Fibroblast of lung (primary cell): ENCODE measurements around the gene GHR. TPM values are rescaled to one million over a fixed set of nuclear protein-coding genes. Genes with fewer than 3 reads are reported as not detected.

Experiments
- DNase-seq, 2 donors: peaks; one replicate each; pipeline versions ENCODE4 v3.0.0 to v3.0.0-alpha.2; 2010; ENCODE audit warnings: low read depth in 2 of 2
- H2AFZ ChIP-seq: 2 replicates; pipeline ENCODE4 v1.5.1; 2012; ENCODE audit warnings: low read length, control low read depth, inconsistent platforms
- H3K27ac ChIP-seq: 2 replicates; pipeline ENCODE4 v1.5.1; 2011; ENCODE audit warnings: low read length, control low read depth; ENCODE audit not compliant: insufficient read depth
- H3K27me3 ChIP-seq: 2 replicates; pipeline ENCODE4 v1.5.1; 2011; ENCODE audit warnings: mild to moderate bottlenecking, low read length; ENCODE audit not compliant: control insufficient read depth, insufficient read depth
- H3K36me3 ChIP-seq: 2 replicates; pipeline ENCODE4 v1.5.1; 2011; ENCODE audit warnings: low read length; ENCODE audit not compliant: control insufficient read depth, insufficient read depth
- H3K4me1 ChIP-seq: 2 replicates; pipeline ENCODE4 v1.5.1; 2011; ENCODE audit warnings: low read length; ENCODE audit not compliant: control insufficient read depth, insufficient read depth; ENCODE audit errors: extremely low read depth
- H3K4me2 ChIP-seq: 2 replicates; pipeline ENCODE4 v1.5.1; 2011; ENCODE audit warnings: low read length, control low read depth; ENCODE audit not compliant: insufficient read depth; ENCODE audit errors: extremely low read depth
- H3K4me3 ChIP-seq, 4 experiments: fragments of 200-600 bp in 1 of 4; sonication (generic) in 1 of 4; replicated peaks in 1 of 4; 2 replicates each; pipeline ENCODE4 v1.5.1; 2011 to 2016; ENCODE audit warnings: low read length in 4 of 4, low read depth in 3 of 4, mild to moderate bottlenecking in 3 of 4, control low read depth in 2 of 4, inconsistent platforms in 1 of 4, mixed read lengths in 1 of 4; ENCODE audit not compliant: insufficient read depth in 1 of 4; ENCODE audit errors: control extremely low read depth in 1 of 4
- H3K79me2 ChIP-seq: 2 replicates; pipeline ENCODE4 v1.5.1; 2012; ENCODE audit warnings: mild to moderate bottlenecking, low read length, inconsistent platforms; ENCODE audit not compliant: control insufficient read depth, insufficient read depth
- H3K9ac ChIP-seq: 2 replicates; pipeline ENCODE4 v1.5.1; 2011; ENCODE audit warnings: mild to moderate bottlenecking, low read length, control low read depth; ENCODE audit not compliant: insufficient read depth
- H3K9me3 ChIP-seq: 2 replicates; pipeline ENCODE4 v1.5.1; 2012; ENCODE audit warnings: low read depth, low read length; ENCODE audit not compliant: control insufficient read depth, insufficient read depth
- H4K20me1 ChIP-seq: 2 replicates; pipeline ENCODE4 v1.5.1; 2011; ENCODE audit warnings: low read length; ENCODE audit not compliant: control insufficient read depth, insufficient read depth; ENCODE audit errors: extremely low read depth
- CTCF ChIP-seq, 2 donors: IDR thresholded peaks in 1 of 2; conservative IDR thresholded peaks in 1 of 2; 1 replicate in 1 of 2; 2 replicates in 1 of 2; pipeline ENCODE4 v1.5.1; 2011 to 2012; ENCODE audit warnings: low read length in 2 of 2, control low read depth in 1 of 2, inconsistent platforms in 1 of 2, low read depth in 1 of 2, mild to moderate bottlenecking in 1 of 2
- EZH2 ChIP-seq: IDR thresholded peaks from 2 replicates; pipeline ENCODE4 v1.5.1; 2012; ENCODE audit warnings: low read length, control low read depth, mild to moderate bottlenecking; ENCODE audit errors: missing control alignments
- polyA plus RNA-seq, 2 donors: library from polyadenylated mRNA; depleted of rRNA in 1 of 2; stranded (reverse) in 1 of 2; unstranded in 1 of 2; fragments of >200 nt; gene quantifications; 2 replicates each; pipeline ENCODE4 v1.2.1, GENCODE V29; 2011 to 2012; ENCODE audit warnings: missing spikeins in 1 of 2
- total RNA-seq: library from RNA; depleted of rRNA; stranded (reverse); fragments of >200 nt; gene quantifications from 2 replicates; pipeline ENCODE4 v1.2.1, GENCODE V29; 2014

The GHR gene
- total and polyA plus RNA-seq, 2 donors (not counting 1 experiment from before 2014, with no cell fraction given) = 2.3 to 2.4 TPM

DNA sequence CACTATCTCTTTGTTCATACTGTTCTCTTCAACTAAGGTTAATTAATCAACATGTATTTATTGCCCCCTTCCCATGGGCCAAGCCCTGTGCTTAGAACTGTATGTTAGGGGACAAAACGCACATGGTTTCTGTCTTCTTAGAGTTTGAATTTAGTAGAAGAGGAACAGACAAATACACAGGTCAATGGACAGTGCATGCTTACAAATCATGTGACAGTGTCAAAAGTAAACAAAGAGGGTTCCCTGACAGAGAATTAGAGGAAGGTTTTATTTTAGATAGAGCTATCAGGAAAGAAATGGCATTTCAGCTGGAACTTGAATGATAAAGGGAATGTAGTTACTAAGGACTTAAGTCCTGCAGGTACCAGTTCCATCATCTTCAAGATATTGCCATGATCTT, 188.2 kb downstream of the GHR start:
- Histone ChIP-seq H3K9ac (no peak overlapping the region), H3K27me3 (no peaks in the 10 kb centered on the region), H4K20me1 (no peaks in the 10 kb centered on the region), H3K4me2 (no peak overlapping the region), H3K79me2 (no peaks in the 10 kb centered on the region), H3K27ac (no peak overlapping the region), H3K4me3 (no peak overlapping the region), H3K9me3 (no peaks in the 10 kb centered on the region), H2AFZ (no peak overlapping the region), H3K36me3 (no peaks in the 10 kb centered on the region), H3K4me1 (peaks cover 7% of the 10 kb centered on the region)
- TF ChIP-seq EZH2 = no peak
- TF ChIP-seq CTCF (conservative IDR thresholded peaks at IDR 0.05 in 1 of 2, IDR thresholded peaks at IDR 0.05 in 1 of 2; ENCODE audit: low read depth in 1 of 2, low read length in 2 of 2) = no peak
- DNase-seq = no peak

GRCh38 chr5:42612750-42613366, 189.6 kb downstream of the GHR start:
- no peaks in the 10 kb centered on the region for H3K36me3 ChIP-seq
- peak overlapping the region; percentile 74 for H3K4me2 ChIP-seq
- no peaks in the 10 kb centered on the region for H3K9me3 ChIP-seq
- H3K79me2 ChIP-seq = no peaks in the 10 kb centered on the region
- H3K4me1 ChIP-seq = peaks cover 7% of the 10 kb centered on the region
- no peaks in the 10 kb centered on the region for H4K20me1 ChIP-seq
- no peak for TF ChIP-seq CTCF (conservative IDR thresholded peaks at IDR 0.05 in 1 of 2, IDR thresholded peaks at IDR 0.05 in 1 of 2; ENCODE audit: low read depth in 1 of 2, low read length in 2 of 2)
- TF ChIP-seq EZH2 = no peak
- no peak overlapping the region for H3K9ac ChIP-seq
- H3K27me3 ChIP-seq = no peaks in the 10 kb centered on the region
- peak; percentile 72 to 91 for DNase-seq
- H3K27ac ChIP-seq = no peak overlapping the region
- no peak overlapping the region for H2AFZ ChIP-seq
- no peak overlapping the region for H3K4me3 ChIP-seq

GRCh38 chr5:42614509-42614908, 191.3 kb downstream of the GHR start:
- Histone ChIP-seq H3K27ac (no peak overlapping the region), H3K4me3 (no peak overlapping the region), H3K4me1 (peaks cover 7% of the 10 kb centered on the region), H3K9ac (no peak overlapping the region), H3K79me2 (no peaks in the 10 kb centered on the region), H4K20me1 (peaks cover 1% of the 10 kb centered on the region), H3K9me3 (no peaks in the 10 kb centered on the region), H3K36me3 (no peaks in the 10 kb centered on the region), H3K4me2 (no peak overlapping the region), H3K27me3 (no peaks in the 10 kb centered on the region), H2AFZ (no peak overlapping the region)
- TF ChIP-seq CTCF (conservative IDR thresholded peaks at IDR 0.05 in 1 of 2, IDR thresholded peaks at IDR 0.05 in 1 of 2; ENCODE audit: low read depth in 1 of 2, low read length in 2 of 2) = no peak
- peak; percentile 67 to 69 for DNase-seq
